Measurements from ENCODE around the gene PIAS2. TPM values are rescaled to one million over a fixed set of nuclear protein-coding genes. Genes with fewer than 3 reads are reported as not detected.

Gene PIAS2
- total RNA-seq (2022; extraction: Qiagen RNA extraction; ENCODE audit: low read depth), result 7.6 to 9.7 TPM (median 8.6 TPM) in 5 replicates

GRCh38 chr18:46917108-46917802, at the start of gene PIAS2, which contains the start of gene KATNAL2:
Gene PIAS2, minus strand, starts transcription at chr18:46917507. Its CDS starts 162 bp downstream, at chr18:46917345.
Gene KATNAL2, plus strand, starts transcription at chr18:46917602. Its CDS starts 29,271 bp downstream, at chr18:46946873.

DNA sequence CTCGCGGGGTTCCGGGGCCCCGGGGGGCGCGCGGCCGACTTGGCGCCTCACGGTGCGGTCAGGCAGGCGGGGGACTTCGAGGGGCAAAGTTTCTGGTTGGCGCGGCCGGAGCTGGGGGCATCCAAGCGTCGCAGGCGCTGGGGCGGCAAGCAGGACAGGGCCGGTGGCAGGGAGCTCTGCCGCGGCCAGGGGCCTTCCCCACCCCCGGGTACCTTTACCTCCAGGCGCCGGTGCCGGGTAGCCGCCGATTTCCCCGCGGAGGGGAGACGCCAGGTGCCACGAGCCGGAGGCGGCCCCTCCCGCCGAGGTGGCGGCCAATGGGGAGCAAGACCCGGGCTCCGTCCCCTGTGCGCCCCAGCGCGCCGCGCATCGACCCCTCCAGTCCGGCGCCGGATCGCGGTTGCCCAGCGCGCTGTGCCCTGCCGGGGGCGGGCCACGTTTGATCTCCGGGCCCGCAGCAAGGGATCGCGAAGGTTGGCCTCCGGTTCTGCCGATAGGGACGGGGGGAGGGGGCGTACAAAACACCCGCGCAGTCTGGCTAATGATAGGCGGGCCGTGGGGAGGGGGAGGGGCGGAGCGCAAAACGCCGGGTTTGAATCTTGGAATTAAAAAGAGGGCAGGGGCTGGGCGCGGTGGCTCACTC, 160.6 kb downstream of the PIAS2 start, which contains the start of gene ST8SIA5:
TSS of gene ST8SIA5 (minus strand) at position 495 of the 643 bp plus-strand sequence. CDS start 545 bp downstream, outside the sequence.

Other genes starting within 250 kb of the PIAS2 start
- gene ST8SIA5, start 160.5 kb downstream of the PIAS2 start, total RNA-seq (2022; extraction: Qiagen RNA extraction; ENCODE audit: low read depth), result 0.02 TPM in 1 of 5 replicates, not detected in the others
- gene KATNAL2, start 95 bp upstream of the PIAS2 start, total RNA-seq (2022; extraction: Qiagen RNA extraction; ENCODE audit: low read depth), result 1.5 to 2.9 TPM (median 1.9 TPM) in 5 replicates
- gene ELOA2, start 118.1 kb upstream of the PIAS2 start, total RNA-seq (2022; extraction: Qiagen RNA extraction; ENCODE audit: low read depth), result not detected in 5 replicates
- gene HDHD2, start 233.0 kb upstream of the PIAS2 start, total RNA-seq (2022; extraction: Qiagen RNA extraction; ENCODE audit: low read depth), result 4.5 to 11.0 TPM (median 8.6 TPM) in 5 replicates